Astrocyte (in vitro differentiated cells and primary cell): Measurements from ENCODE around the gene ARID5B. TPM values are rescaled to one million over a fixed set of nuclear protein-coding genes. Genes with fewer than 3 reads are reported as not detected.

ENCODE experiments used
- DNase-seq: peaks from one replicate; pipeline ENCODE4 v3.0.0-alpha.2; 2010; ENCODE audit warnings: low read depth
- FAIRE-seq: peaks from 2 replicates; lab custom pipeline; 2011; peaks lifted over from hg19 to GRCh38; lab: Jason Lieb, UNC
- H2AFZ ChIP-seq: 2 replicates; pipeline ENCODE4 v1.6.0; 2012; ENCODE audit warnings: low read depth, low read length, inconsistent platforms
- H3K27ac ChIP-seq: 2 replicates; pipeline ENCODE4 v1.5.1; 2011; ENCODE audit warnings: low read depth, low read length, inconsistent platforms
- H3K27me3 ChIP-seq: 2 replicates; pipeline ENCODE4 v1.6.0; 2011; ENCODE audit warnings: low read length, inconsistent platforms; ENCODE audit not compliant: insufficient read depth
- H3K36me3 ChIP-seq: 2 replicates; pipeline ENCODE4 v1.5.1; 2011; ENCODE audit warnings: low read length, inconsistent platforms; ENCODE audit not compliant: insufficient read depth
- H3K4me1 ChIP-seq: 2 replicates; pipeline ENCODE4 v1.5.1; 2011; ENCODE audit warnings: low read length, inconsistent platforms; ENCODE audit not compliant: insufficient read depth
- H3K4me2 ChIP-seq: 2 replicates; pipeline ENCODE4 v1.6.0; 2012; ENCODE audit warnings: low read length, inconsistent platforms
- H3K4me3 ChIP-seq: 2 replicates; pipeline ENCODE4 v1.5.1; 2011; ENCODE audit warnings: low read depth, mild to moderate bottlenecking, low read length, inconsistent platforms; ENCODE audit not compliant: insufficient read depth
- H3K79me2 ChIP-seq: 2 replicates; pipeline ENCODE4 v1.6.0; 2012; ENCODE audit warnings: mild to moderate bottlenecking, low read length, inconsistent platforms; ENCODE audit not compliant: insufficient read depth
- H3K9ac ChIP-seq: 2 replicates; pipeline ENCODE4 v1.6.0; 2012; ENCODE audit warnings: mild to moderate bottlenecking, low read length, inconsistent platforms
- H3K9me3 ChIP-seq: 2 replicates; pipeline ENCODE4 v1.5.1; 2012; ENCODE audit warnings: low read depth, mild to moderate bottlenecking, low read length, inconsistent platforms; ENCODE audit not compliant: insufficient read depth
- H4K20me1 ChIP-seq: 2 replicates; pipeline ENCODE4 v1.6.0; 2012; ENCODE audit warnings: low read length, inconsistent platforms; ENCODE audit not compliant: insufficient read depth
- H3K27ac Mint-ChIP-seq: one replicate; pipeline ENCODE4 v1.8.0; 2021; ENCODE audit warnings: mild to moderate bottlenecking, mixed read lengths; ENCODE audit not compliant: unreplicated experiment
- H3K27me3 Mint-ChIP-seq: one replicate; pipeline ENCODE4 v1.8.0; 2021; ENCODE audit warnings: low read depth, mixed read lengths; ENCODE audit not compliant: unreplicated experiment
- H3K36me3 Mint-ChIP-seq: one replicate; pipeline ENCODE4 v1.8.0; 2021; ENCODE audit warnings: low read depth, mixed read lengths; ENCODE audit not compliant: unreplicated experiment
- H3K4me1 Mint-ChIP-seq: one replicate; pipeline ENCODE4 v1.8.0; 2021; ENCODE audit warnings: low read depth, mixed read lengths; ENCODE audit not compliant: unreplicated experiment
- H3K4me3 Mint-ChIP-seq: one replicate; pipeline ENCODE4 v1.8.0; 2021; ENCODE audit warnings: mild to moderate bottlenecking, moderate library complexity, mixed read lengths; ENCODE audit not compliant: unreplicated experiment
- H3K9me3 Mint-ChIP-seq: one replicate; pipeline ENCODE4 v1.8.0; 2021; ENCODE audit warnings: mild to moderate bottlenecking, mixed read lengths; ENCODE audit not compliant: unreplicated experiment
- EZH2 ChIP-seq: IDR thresholded peaks from 2 replicates; pipeline ENCODE4 v1.6.1; 2012; ENCODE audit warnings: mild to moderate bottlenecking, low read length, inconsistent platforms; ENCODE audit not compliant: insufficient read depth
- total RNA-seq: library from RNA; stranded (reverse); gene quantifications from 2 replicates; pipeline ENCODE4 v1.2.1, GENCODE V29; 2021
- TF ChIP-seq, protein P1 (sequence below): IDR thresholded peaks from 2 replicates; pipeline ENCODE4 v1.5.1; 2011; ENCODE audit warnings: low read depth, mild to moderate bottlenecking, inconsistent platforms, low read length, moderate library complexity; ENCODE audit not compliant: insufficient read depth

The ARID5B gene
- total RNA-seq, 1 donor from 2014 or later, result 66.0 TPM

DNA sequence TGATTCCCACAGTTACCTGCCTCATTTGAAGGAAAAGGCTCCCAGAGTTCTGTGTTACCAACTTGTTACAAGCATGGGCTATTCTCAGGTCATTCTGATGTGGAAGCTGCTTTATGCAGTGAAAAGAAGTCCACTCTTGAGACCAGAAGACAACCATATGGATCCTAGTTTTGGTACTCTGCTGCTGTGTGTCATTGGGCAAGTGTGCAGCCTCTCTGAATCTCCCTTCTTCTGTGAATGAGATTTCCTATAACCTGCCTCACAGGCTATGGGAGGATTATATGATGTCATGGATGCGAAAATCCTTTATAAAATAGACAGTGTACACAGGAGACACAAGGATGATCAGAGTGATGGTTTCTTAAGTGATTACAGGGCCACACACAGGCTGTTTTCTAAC, 166.1 kb downstream of the ARID5B start:
- DNase-seq, result no peak
- Mint-ChIP-seq H3K9me3 (no peaks in the 10 kb centered on the region), H3K27me3 (no peaks in the 10 kb centered on the region), H3K4me1 (peaks cover 28% of the 10 kb centered on the region), H3K36me3 (peaks cover 32% of the 10 kb centered on the region), H3K27ac (no peak overlapping the region), H3K4me3 (no peak overlapping the region)
- FAIRE-seq, result no peak
- no peak overlapping the region for H3K4me3 ChIP-seq
- TF ChIP-seq EZH2, result no peak
- TF ChIP-seq, protein P1, sequence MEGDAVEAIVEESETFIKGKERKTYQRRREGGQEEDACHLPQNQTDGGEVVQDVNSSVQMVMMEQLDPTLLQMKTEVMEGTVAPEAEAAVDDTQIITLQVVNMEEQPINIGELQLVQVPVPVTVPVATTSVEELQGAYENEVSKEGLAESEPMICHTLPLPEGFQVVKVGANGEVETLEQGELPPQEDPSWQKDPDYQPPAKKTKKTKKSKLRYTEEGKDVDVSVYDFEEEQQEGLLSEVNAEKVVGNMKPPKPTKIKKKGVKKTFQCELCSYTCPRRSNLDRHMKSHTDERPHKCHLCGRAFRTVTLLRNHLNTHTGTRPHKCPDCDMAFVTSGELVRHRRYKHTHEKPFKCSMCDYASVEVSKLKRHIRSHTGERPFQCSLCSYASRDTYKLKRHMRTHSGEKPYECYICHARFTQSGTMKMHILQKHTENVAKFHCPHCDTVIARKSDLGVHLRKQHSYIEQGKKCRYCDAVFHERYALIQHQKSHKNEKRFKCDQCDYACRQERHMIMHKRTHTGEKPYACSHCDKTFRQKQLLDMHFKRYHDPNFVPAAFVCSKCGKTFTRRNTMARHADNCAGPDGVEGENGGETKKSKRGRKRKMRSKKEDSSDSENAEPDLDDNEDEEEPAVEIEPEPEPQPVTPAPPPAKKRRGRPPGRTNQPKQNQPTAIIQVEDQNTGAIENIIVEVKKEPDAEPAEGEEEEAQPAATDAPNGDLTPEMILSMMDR, result no peak
- no peaks in the 10 kb centered on the region for H3K9me3 ChIP-seq
- H3K79me2 ChIP-seq, result peaks cover 68% of the 10 kb centered on the region
- H3K27ac ChIP-seq, result no peak overlapping the region
- peaks cover 42% of the 10 kb centered on the region for H4K20me1 ChIP-seq
- peaks cover 73% of the 10 kb centered on the region for H3K36me3 ChIP-seq
- no peak overlapping the region for H3K9ac ChIP-seq
- no peak overlapping the region for H3K4me2 ChIP-seq
- H3K27me3 ChIP-seq, result no peaks in the 10 kb centered on the region
- no peak overlapping the region for H2AFZ ChIP-seq
- peaks cover 22% of the 10 kb centered on the region for H3K4me1 ChIP-seq

- H3K36me3 ChIP-seq, result peaks cover 82% of the 10 kb centered on the region
These were observed 167.0 kb downstream of the ARID5B start for GRCh38 chr10:62068464-62068863.

More at GRCh38 chr10:62068464-62068863, 167.0 kb downstream of the ARID5B start:
- H4K20me1 ChIP-seq, result peaks cover 45% of the 10 kb centered on the region
- peaks cover 38% of the 10 kb centered on the region for H3K36me3 Mint-ChIP-seq
- H3K4me1 Mint-ChIP-seq, result peaks cover 34% of the 10 kb centered on the region
- H3K4me3 Mint-ChIP-seq, result no peak overlapping the region
- TF ChIP-seq, protein P1, result no peak
- TF ChIP-seq EZH2, result no peak
- no peak overlapping the region for H3K4me2 ChIP-seq
- no peak overlapping the region for H3K9ac ChIP-seq
- no peak for FAIRE-seq
- no peaks in the 10 kb centered on the region for H3K27me3 Mint-ChIP-seq
- H3K27me3 ChIP-seq, result no peaks in the 10 kb centered on the region
- no peak overlapping the region for H3K27ac Mint-ChIP-seq
- no peak for DNase-seq
- H3K9me3 ChIP-seq, result no peaks in the 10 kb centered on the region
- H2AFZ ChIP-seq, result no peak overlapping the region
- H3K9me3 Mint-ChIP-seq, result no peaks in the 10 kb centered on the region
- H3K4me1 ChIP-seq, result peaks cover 27% of the 10 kb centered on the region
- no peak overlapping the region for H3K4me3 ChIP-seq
- peaks cover 75% of the 10 kb centered on the region for H3K79me2 ChIP-seq
- no peak overlapping the region for H3K27ac ChIP-seq
